Activated naive CD4-positive, alpha-beta T cell treated with anti-CD3 and anti-CD28 coated beads for 36 hours (primary cell): Measurements from ENCODE around the gene CTNS. TPM values are rescaled to one million over a fixed set of nuclear protein-coding genes. Genes with fewer than 3 reads are reported as not detected.

Experiments
- CTCF ChIA-PET: fragments of 350-600 bp; sonication (Branson Sonifier 250); formaldehyde crosslinking; loops from one replicate; lab custom pipeline; 2021; ENCODE audit warnings: antibody characterized with exemption; lab: Charles Lee
- DNase-seq: peaks from one replicate; pipeline ENCODE4 v3.0.0-alpha.2; 2020
- H3K27ac Mint-ChIP-seq: one replicate; pipeline ENCODE4 v1.8.0; 2021; ENCODE audit warnings: mild to moderate bottlenecking, mixed read lengths
- H3K27me3 Mint-ChIP-seq: one replicate; pipeline ENCODE4 v1.8.0; 2021; ENCODE audit warnings: low read depth, mixed read lengths
- H3K36me3 Mint-ChIP-seq: one replicate; pipeline ENCODE4 v1.8.0; 2021; ENCODE audit warnings: low read depth, mixed read lengths
- H3K4me1 Mint-ChIP-seq: one replicate; pipeline ENCODE4 v1.8.0; 2021; ENCODE audit warnings: low read depth, mixed read lengths
- H3K4me3 Mint-ChIP-seq: one replicate; pipeline ENCODE4 v1.8.0; 2021; ENCODE audit warnings: mild to moderate bottlenecking, moderate library complexity, mixed read lengths
- H3K9me3 Mint-ChIP-seq: one replicate; pipeline ENCODE4 v1.8.0; 2021; ENCODE audit warnings: mixed read lengths
- intact Hi-C: fragments of 100-400 bp; cut with micrococcal nuclease; formaldehyde crosslinking; loops from one replicate; pipeline ENCODE4 v1.15.1; 2023
- total RNA-seq, 2 experiments: library from RNA; stranded (reverse); gene quantifications; one replicate each; pipeline ENCODE4 v1.2.3, GENCODE V29; 2021

CTNS gene
- total RNA-seq, 2 experiments from 2014 or later, result 4.5 TPM

DNA sequence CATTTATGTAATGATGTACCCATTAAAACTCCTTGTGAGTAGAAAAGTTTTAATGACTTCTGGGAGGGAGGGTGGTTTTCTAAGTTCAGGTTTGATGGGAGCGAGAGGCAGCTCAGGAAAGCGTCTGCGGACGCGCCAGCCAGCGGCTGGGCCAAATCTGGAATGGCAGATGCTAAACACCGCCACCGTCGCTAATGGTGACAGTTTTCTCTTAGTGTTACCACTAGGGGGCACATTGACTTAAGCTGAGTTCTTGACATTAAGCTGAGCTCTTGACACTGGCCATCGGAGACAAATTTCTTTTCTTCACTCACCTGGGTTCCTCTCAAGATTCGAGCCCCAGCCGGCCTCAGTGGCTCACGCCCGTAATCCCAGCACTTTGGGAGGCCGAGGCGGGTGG is 34.1 kb upstream of the CTNS start:
- CTCF ChIA-PET, result interaction anchor here (0.6 to 1.5 kb wide), 4 partner anchors 11 to 1076 kb away, joined by 3 to 7 read pairs (median 4); no protein-coding TSS in a partner anchor
- DNase-seq, result peak; percentile 36
- H3K4me1 Mint-ChIP-seq, result no peaks in the 10 kb centered on the region
- H3K27ac Mint-ChIP-seq, result no peak overlapping the region
- no peaks in the 10 kb centered on the region for H3K27me3 Mint-ChIP-seq
- H3K36me3 Mint-ChIP-seq, result no peaks in the 10 kb centered on the region
- intact Hi-C loops, result loop anchor here (1.0 kb wide), 1 partner anchor 46 kb away; no protein-coding TSS in a partner anchor
- no peaks in the 10 kb centered on the region for H3K9me3 Mint-ChIP-seq
- H3K4me3 Mint-ChIP-seq, result no peak overlapping the region

DNA sequence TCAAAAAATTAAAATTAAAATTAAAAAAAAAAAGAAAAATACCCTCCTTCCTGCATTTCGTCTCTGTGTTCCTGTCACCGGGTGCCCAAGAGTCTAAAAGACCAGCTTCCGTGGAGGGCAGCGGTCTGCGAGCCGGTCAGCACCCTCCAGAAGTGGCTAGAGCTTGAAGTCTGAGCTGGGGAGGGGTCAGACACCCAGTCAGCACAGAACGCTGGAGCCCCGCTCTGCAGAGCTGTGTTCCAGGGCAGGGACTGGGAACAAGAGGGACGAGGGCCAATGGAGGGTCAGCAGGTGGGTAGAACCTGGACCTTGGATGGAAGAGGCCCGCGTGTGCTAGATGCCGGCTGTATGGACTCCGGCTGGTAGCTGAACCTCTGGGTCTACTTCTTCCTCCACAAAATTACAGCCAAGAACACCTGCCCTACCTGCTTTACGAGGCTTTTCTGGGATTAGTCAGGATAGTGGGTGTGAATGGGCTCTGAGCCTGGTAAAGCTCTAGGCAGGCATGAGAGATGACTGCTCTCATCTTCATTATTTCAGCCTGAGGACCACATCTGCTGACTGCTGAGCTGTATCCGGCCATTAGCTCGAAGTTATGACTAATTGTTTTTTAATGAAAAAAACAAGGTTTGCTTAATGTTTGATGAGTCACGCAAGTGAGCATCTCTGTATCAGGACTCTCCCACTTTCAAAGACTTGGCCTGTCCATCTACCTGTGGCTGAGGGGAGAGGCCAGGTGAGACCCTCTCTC is 33.3 kb upstream of the CTNS start:
- Mint-ChIP-seq H3K4me1 (no peaks in the 10 kb centered on the region), H3K9me3 (no peaks in the 10 kb centered on the region), H3K4me3 (no peak overlapping the region), H3K27me3 (no peaks in the 10 kb centered on the region), H3K27ac (no peak overlapping the region), H3K36me3 (peaks cover 2% of the 10 kb centered on the region)
- intact Hi-C loops, result no loop called here
- no peak for DNase-seq
- CTCF ChIA-PET, result interaction anchor here (0.7 to 1.5 kb wide), 3 partner anchors 44 to 1187 kb away, joined by 3 to 7 read pairs (median 3); no protein-coding TSS in a partner anchor

DNA sequence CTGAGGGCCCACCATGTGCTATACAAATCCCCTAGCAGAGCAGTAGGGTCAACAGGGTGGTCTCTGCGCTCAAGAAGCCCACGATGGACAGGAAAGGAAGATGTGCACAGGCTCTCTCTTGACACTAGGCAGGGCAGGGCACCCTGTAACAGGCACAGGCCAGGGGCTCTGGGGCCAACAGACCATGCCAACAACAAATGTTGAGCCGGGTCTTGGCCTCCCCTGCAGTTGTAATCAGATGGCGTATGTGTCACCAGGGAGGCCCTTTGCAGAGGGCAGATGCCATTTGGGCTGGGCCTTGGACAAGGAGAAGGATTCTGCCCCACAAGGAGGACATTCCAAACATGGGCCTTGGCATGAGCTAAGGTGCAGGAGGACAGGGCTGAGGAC is 32.7 kb upstream of the CTNS start:
- no peaks in the 10 kb centered on the region for H3K27me3 Mint-ChIP-seq
- CTCF ChIA-PET, result interaction anchor here (0.7 to 0.9 kb wide), 2 partner anchors 46 to 1188 kb away, joined by 3 read pairs; no protein-coding TSS in a partner anchor
- DNase-seq, result no peak
- H3K36me3 Mint-ChIP-seq, result peaks cover 4% of the 10 kb centered on the region
- no peaks in the 10 kb centered on the region for H3K4me1 Mint-ChIP-seq
- intact Hi-C loops, result no loop called here
- H3K4me3 Mint-ChIP-seq, result no peak overlapping the region
- H3K9me3 Mint-ChIP-seq, result no peaks in the 10 kb centered on the region
- no peak overlapping the region for H3K27ac Mint-ChIP-seq

DNA sequence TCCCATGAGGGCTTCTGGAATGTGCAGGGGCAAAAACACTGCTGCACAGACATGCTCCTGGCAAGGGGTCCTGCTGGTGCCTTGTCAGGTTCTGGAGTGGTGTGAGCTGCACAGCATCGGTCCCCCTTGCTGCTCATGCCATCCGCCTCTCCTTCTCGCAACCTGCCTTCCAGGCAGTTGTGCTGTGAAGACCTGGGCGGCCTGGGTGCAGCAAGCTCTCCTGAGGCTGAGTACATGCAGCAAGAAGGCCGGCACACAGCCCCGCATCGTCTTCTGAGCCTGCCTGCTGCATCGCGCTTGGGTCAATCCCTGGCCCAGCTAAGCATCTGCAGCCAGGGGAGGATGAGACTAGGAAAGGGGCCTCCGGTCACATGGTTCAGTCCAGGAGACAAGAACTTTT is 26.9 kb upstream of the CTNS start:
- Mint-ChIP-seq H3K27ac (no peak overlapping the region), H3K36me3 (peaks cover 11% of the 10 kb centered on the region)

DNA sequence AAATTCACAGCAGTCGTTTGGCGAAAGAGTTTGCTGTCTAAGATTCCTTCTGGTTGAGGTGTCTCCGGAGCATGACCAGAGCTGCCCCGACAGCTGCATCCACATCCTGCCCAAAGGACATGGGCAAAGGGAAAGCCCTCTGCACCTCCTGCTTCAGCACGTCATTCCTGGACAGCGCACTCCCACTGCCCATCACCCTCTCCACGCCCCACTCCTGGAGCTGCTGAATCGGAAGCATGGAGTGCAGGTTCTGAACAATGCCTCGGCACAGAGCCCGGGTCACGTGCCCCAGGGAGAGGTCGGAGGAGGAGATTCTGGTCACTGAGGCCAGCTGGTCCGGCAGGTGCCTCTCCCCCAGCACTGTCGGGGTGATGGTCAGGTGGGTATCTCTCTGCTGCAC is 26.0 kb upstream of the CTNS start:
- H3K36me3 Mint-ChIP-seq, result peaks cover 18% of the 10 kb centered on the region
- H3K27ac Mint-ChIP-seq, result no peak overlapping the region
- intact Hi-C loops, result no loop called here
- no peaks in the 10 kb centered on the region for H3K9me3 Mint-ChIP-seq
- no peak for DNase-seq
- no peaks in the 10 kb centered on the region for H3K27me3 Mint-ChIP-seq
- no peaks in the 10 kb centered on the region for H3K4me1 Mint-ChIP-seq
- no peak overlapping the region for H3K4me3 Mint-ChIP-seq
- CTCF ChIA-PET, result no interaction called here

More for the DNA sequence above, 26.9 kb upstream of the CTNS start:
- Mint-ChIP-seq H3K27me3 (no peaks in the 10 kb centered on the region), H3K4me1 (no peaks in the 10 kb centered on the region), H3K4me3 (no peak overlapping the region), H3K9me3 (no peaks in the 10 kb centered on the region)
- intact Hi-C loops, result no loop called here
- no peak for DNase-seq
- CTCF ChIA-PET, result interaction anchor here (0.6 kb wide), 1 partner anchor 40 kb away, joined by 3 read pairs; no protein-coding TSS in a partner anchor

DNA sequence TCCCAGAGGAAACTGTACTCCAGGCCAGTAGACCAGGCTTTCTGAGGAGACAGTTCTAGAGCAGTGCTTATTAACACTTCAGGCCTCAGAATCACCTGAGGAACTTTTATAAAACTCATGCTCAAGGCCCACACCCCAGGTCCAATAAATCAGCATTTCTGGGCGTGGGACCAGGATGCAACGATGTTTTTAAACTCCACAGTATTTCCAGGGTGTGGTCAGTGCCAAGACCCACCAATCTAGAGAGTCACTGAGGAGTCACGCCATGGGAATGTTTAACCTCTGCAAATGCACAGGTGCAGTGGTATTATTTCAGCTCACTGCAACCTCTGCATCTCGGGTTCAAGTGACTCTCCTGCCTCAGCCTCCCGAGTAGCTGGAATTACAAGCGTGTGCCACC is 23.4 kb upstream of the CTNS start:
- H3K4me3 Mint-ChIP-seq, result no peak overlapping the region
- intact Hi-C loops, result no loop called here
- DNase-seq, result no peak
- H3K27ac Mint-ChIP-seq, result no peak overlapping the region
- no peaks in the 10 kb centered on the region for H3K27me3 Mint-ChIP-seq
- CTCF ChIA-PET, result interaction anchor here (1.3 kb wide), 1 partner anchor 11 kb away, joined by 4 read pairs; no protein-coding TSS in a partner anchor
- peaks cover 8% of the 10 kb centered on the region for H3K9me3 Mint-ChIP-seq
- H3K36me3 Mint-ChIP-seq, result peaks cover 37% of the 10 kb centered on the region
- no peaks in the 10 kb centered on the region for H3K4me1 Mint-ChIP-seq

DNA sequence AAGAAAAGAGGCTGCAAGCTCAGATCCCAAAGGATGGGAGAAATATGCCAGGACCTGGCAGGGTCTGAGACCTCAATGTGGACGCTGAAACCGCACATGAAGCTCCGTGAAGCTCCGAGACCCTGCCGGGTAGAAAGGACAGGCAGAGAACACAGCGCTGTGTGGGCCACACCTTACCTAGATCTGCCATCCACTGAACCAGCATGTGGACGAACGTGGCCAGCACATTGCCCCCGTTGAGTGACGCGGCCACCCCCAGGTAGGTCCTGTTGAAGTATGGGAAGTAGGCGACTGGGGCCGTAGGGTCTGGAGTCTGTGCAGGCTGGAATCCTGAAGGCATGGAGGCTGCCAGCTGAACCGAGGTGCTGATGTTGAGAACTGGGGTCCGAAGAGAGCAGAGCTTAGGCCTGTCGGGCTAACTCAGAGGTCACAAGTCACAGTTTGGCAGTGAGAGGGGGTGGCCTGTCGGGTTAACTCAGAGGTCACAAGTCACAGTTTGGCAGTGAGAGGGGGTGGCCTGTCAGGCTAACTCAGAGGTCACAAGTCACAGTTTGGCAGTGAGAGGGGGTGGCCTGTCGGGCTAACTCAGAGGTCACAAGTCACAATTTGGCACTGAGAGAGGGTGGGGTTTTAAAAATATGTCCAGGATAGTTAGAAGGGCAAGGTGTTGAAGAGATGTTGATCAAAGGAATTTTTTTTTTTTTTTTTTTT is 21.2 kb upstream of the CTNS start:
- no peak overlapping the region for H3K27ac Mint-ChIP-seq
- DNase-seq, result no peak
- no peaks in the 10 kb centered on the region for H3K4me1 Mint-ChIP-seq
- H3K27me3 Mint-ChIP-seq, result no peaks in the 10 kb centered on the region
- peaks cover 9% of the 10 kb centered on the region for H3K9me3 Mint-ChIP-seq
- H3K4me3 Mint-ChIP-seq, result no peak overlapping the region
- CTCF ChIA-PET, result no interaction called here
- peaks cover 44% of the 10 kb centered on the region for H3K36me3 Mint-ChIP-seq
- intact Hi-C loops, result no loop called here

DNA sequence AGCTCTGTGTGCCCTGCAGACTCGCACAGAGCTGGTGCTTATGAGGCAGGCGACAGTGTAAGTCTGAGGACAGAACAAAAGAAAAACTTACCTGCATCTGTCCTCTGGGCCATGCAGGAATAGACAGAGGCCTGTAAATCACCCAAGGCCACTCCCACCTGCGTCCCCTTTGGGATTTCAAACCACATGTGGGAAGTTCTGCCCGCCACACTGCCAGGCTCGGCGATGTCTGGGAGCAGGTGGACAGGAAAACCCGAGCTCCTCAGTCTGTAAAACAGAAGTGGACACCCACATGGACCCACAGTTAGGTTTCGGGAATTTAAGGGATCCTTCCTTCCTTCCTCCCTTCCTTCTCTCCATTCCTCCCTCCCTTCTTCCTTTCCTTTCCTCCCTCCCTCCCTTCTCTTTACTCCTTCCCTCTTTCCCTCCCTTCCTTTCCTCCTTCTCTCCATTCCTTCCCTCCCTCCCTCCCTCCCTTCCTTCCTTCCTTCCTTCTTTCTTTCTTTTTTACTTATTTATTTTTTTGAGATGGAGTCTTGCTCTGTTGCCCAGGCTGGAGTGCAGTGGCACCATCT is 15.3 kb upstream of the CTNS start:
- Mint-ChIP-seq H3K4me1 (no peaks in the 10 kb centered on the region), H3K4me3 (no peak overlapping the region), H3K9me3 (peaks cover 9% of the 10 kb centered on the region), H3K27me3 (no peaks in the 10 kb centered on the region), H3K36me3 (peaks cover 43% of the 10 kb centered on the region), H3K27ac (no peak overlapping the region)
- CTCF ChIA-PET, result interaction anchor here (0.6 kb wide), 1 partner anchor 50 kb away, joined by 3 read pairs; no protein-coding TSS in a partner anchor
- intact Hi-C loops, result no loop called here
- no peak for DNase-seq

DNA sequence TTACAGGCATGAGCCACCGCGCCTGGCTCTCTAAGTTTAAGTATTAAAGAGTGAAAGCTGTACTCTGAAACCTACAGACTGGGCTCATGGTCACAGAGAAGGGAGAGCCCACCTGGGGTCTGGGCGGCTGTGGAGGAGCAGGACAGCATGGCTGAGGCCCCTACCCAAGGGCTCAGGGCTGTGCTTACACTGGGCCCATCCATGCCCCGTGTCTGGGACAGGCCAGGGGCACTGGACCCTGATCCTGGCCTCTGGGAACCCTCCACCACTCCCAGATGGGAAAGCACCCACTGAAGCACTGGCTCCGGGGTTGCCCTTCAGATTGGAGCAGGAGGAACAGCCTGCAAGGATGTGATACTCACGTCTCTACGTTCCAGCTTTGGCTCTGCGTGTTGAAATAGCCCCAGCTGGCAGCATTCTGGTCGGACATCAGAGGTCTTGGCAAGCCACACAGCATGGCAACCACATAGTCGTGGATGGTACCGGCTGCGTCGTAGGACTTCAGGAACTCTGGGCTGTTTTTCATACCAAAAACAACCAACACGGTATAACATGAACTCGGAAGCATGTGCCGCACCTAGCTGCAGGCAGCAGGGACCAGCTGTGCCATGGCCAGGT is 13.5 kb upstream of the CTNS start:
- H3K27me3 Mint-ChIP-seq, result no peaks in the 10 kb centered on the region
- H3K9me3 Mint-ChIP-seq, result peaks cover 2% of the 10 kb centered on the region
- no peak for DNase-seq
- peaks cover 33% of the 10 kb centered on the region for H3K36me3 Mint-ChIP-seq
- no peak overlapping the region for H3K27ac Mint-ChIP-seq
- no peak overlapping the region for H3K4me3 Mint-ChIP-seq
- CTCF ChIA-PET, result interaction anchor here (0.6 kb wide), 1 partner anchor 30 kb away, joined by 4 read pairs; no protein-coding TSS in a partner anchor
- no peaks in the 10 kb centered on the region for H3K4me1 Mint-ChIP-seq
- intact Hi-C loops, result no loop called here

DNA sequence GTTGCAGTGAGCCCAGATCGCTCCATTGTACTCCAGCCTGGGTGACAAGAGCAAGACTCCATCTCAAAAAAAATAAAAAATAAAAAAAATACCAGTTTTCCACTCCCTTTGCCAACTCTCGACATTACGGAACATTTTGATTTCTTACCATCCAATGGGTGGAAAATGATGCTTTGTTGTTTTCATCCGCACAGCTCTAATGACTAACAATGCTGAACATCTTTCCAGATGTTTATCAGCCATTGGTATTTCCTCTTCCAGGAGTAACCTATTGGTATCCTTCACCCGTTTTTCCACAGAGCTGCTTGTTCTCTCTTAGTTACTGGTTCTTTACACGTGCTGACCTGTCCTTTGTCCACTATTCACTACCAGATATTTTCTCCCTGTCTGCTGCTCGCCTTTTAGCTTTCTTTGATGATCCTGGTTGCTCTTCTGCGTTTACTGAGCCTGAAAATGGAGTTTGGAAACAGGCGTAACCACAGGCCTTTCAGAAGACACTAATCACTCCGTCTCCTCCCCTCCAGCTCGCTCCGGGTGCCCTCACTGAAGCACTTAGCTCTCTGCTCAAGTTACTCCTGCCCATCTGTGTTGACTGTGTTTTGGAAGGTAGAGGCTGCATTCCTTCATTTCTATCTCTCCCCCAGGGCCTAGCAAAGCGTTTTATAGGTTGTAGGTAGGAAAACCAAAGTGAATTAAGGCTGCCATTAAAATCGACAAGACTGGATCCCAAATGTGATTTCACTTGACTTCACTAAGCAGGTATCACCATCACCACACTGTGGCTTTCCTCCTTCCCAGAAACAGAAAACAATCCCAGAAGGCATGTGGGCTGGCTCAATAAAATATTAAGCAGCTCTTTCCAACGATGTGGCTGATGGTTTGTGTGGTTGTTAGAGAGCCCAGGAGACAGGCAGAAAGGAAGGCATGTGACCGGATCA is 9.5 kb upstream of the CTNS start:
- Mint-ChIP-seq H3K27me3 (no peaks in the 10 kb centered on the region), H3K27ac (no peak overlapping the region), H3K9me3 (no peaks in the 10 kb centered on the region), H3K4me3 (no peak overlapping the region), H3K4me1 (no peaks in the 10 kb centered on the region), H3K36me3 (peaks cover 12% of the 10 kb centered on the region)
- CTCF ChIA-PET, result interaction anchor here (0.6 to 1.4 kb wide), 3 partner anchors 15 to 562 kb away, joined by 3 to 5 read pairs (median 4); no protein-coding TSS in a partner anchor
- intact Hi-C loops, result no loop called here
- DNase-seq, result no peak

DNA sequence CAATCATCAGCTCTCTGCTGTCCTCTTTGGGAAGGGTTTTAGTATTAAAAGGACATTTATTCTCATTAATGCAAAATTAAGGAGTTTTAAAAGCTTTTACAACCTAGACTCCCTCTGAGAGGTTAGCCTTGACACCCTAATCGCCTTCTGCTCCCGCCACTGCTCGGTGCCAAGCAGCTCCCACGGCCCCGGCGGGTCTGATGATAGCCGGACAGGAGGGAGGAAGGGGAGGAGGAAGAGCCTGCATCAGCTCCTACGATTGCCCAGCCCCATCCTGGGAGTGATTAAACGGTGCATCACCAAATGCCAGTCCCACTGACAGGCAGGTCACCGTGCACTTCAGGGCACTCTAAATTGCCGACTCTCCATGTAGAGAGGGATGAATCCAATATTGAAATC is 8.8 kb upstream of the CTNS start:
- intact Hi-C loops, result no loop called here
- H3K27me3 Mint-ChIP-seq, result no peaks in the 10 kb centered on the region
- CTCF ChIA-PET, result interaction anchor here (1.4 kb wide), 1 partner anchor 21 kb away, joined by 3 read pairs; no protein-coding TSS in a partner anchor
- H3K27ac Mint-ChIP-seq, result no peak overlapping the region
- no peak for DNase-seq
- H3K4me3 Mint-ChIP-seq, result no peak overlapping the region
- H3K9me3 Mint-ChIP-seq, result no peaks in the 10 kb centered on the region
- H3K4me1 Mint-ChIP-seq, result no peaks in the 10 kb centered on the region
- peaks cover 12% of the 10 kb centered on the region for H3K36me3 Mint-ChIP-seq
